GM11168 (cell line): ENCODE data around the gene ZGLP1.

ENCODE experiments used
- in situ Hi-C: fragments of 300-500 bp; cut with MboI; formaldehyde crosslinking; loops from one replicate; pipeline ENCODE4 v1.12.0; 2022; ENCODE audit warnings: low sequenced_read_pairs; ENCODE audit not compliant: unreplicated experiment

Gene ZGLP1

GRCh38 chr19:10328558-10329429 is 19.2 kb upstream of the ZGLP1 start:
- in situ Hi-C loops: no loop called here

GRCh38 chr19:10327793-10328192 is 18.2 kb upstream of the ZGLP1 start:
- in situ Hi-C loops: no loop called here

GRCh38 chr19:10325732-10326131 is 16.1 kb upstream of the ZGLP1 start:
- in situ Hi-C loops: no loop called here

GRCh38 chr19:10321874-10322835 is 12.5 kb upstream of the ZGLP1 start:
- in situ Hi-C loops: no loop called here

- in situ Hi-C loops: no loop called here
Observed at GRCh38 chr19:10321417-10321797, 11.8 kb upstream of the ZGLP1 start.

GRCh38 chr19:10320602-10321416 is 11.2 kb upstream of the ZGLP1 start:
- in situ Hi-C loops: no loop called here

GRCh38 chr19:10318807-10319682 is 9.4 kb upstream of the ZGLP1 start:
- in situ Hi-C loops: no loop called here

GRCh38 chr19:10317857-10318462 is 8.3 kb upstream of the ZGLP1 start:
- in situ Hi-C loops: no loop called here

GRCh38 chr19:10317045-10317856 is 7.6 kb upstream of the ZGLP1 start:
- in situ Hi-C loops: no loop called here

- in situ Hi-C loops: no loop called here
Observed at GRCh38 chr19:10316229-10317044, 6.8 kb upstream of the ZGLP1 start.

GRCh38 chr19:10315335-10316214 is 6.0 kb upstream of the ZGLP1 start, which contains the start of gene FDX2:
TSS of gene FDX2 (minus strand) at chr19:10316015. CDS start at chr19:10315996, 19 bp downstream.
- in situ Hi-C loops: no loop called here

- in situ Hi-C loops: loop anchor here (5.0 kb wide), 1 partner anchor 39 kb away; no protein-coding TSS in a partner anchor
Observed at GRCh38 chr19:10306327-10306726, 3.3 kb downstream of the ZGLP1 start.

GRCh38 chr19:10305139-10305806 is 4.3 kb downstream of the ZGLP1 start:
- in situ Hi-C loops: loop anchor here (5.0 kb wide), 1 partner anchor 38 kb away; no protein-coding TSS in a partner anchor

GRCh38 chr19:10299545-10300458 is 9.8 kb downstream of the ZGLP1 start:
- in situ Hi-C loops: no loop called here
